HT1080 (cell line): ENCODE measurements around the gene CCDC83. TPM values are rescaled to one million over a fixed set of nuclear protein-coding genes. Genes with fewer than 3 reads are reported as not detected.

Source experiments
- DNase-seq: peaks from one replicate; pipeline ENCODE4 v3.0.0-alpha.2; 2015; ENCODE audit warnings: low read depth
- polyA plus RNA-seq, 2 experiments: library from polyadenylated mRNA; depleted of rRNA; stranded (reverse); fragments of >200 nt; gene quantifications; 2 replicates each; pipeline ENCODE4 v1.2.3, GENCODE V29; 2015
- total RNA-seq: library from RNA; depleted of rRNA; stranded (reverse); fragments of >200 nt; shearing (Covaris generic); gene quantifications from 2 replicates; pipeline ENCODE4 v1.2.3, GENCODE V29; 2014; rRNA removed

CCDC83 gene
- not detected in 2 replicates for total RNA-seq
- polyA plus RNA-seq (2015; cell fraction: cytosol; rRNA removed), result not detected in 2 replicates
- not detected in 2 replicates for polyA plus RNA-seq (2015; cell fraction: nucleus; rRNA removed)

DNA sequence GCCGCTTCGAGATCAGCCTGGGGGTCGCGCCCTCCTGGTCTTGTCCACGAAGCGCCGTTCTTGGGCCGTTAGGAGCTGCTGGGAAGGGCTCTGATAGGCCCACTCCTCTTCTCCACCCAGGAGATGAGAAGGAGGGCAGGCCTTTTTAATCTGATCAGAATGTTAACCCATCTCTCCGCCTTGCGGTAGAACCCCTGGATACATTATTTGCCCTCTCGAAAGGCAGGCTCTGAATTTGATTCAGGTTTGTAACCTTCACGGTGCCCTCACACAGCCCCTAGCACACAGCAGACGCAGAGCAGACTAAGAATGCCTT, at the start of gene CCDC83:
CCDC83 (plus strand) TSS at position 43 of the 316 bp plus-strand sequence. CDS start 9,741 bp downstream, outside the sequence.
- DNase-seq, result no peak

DNA sequence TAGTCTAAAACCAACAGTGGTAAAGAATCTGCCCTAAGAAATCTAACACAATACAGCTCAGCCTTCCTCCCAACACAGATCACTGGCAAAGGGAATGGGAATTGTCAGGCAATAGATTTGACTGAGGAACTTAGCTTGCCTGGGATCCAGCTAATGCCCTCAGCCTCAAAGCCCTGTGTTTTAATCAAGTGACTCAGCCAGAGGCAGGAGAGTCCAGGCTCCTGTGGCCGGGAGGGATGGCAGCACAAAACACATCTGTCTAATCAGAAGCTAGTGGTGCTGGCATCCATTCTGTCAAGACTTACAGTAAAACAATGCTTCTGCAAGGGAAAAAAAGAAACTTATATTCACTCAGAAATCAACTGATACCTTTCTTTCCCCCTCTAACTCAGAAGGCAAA, 49.8 kb upstream of the CCDC83 start:
- peak; percentile 18 for DNase-seq

DNA sequence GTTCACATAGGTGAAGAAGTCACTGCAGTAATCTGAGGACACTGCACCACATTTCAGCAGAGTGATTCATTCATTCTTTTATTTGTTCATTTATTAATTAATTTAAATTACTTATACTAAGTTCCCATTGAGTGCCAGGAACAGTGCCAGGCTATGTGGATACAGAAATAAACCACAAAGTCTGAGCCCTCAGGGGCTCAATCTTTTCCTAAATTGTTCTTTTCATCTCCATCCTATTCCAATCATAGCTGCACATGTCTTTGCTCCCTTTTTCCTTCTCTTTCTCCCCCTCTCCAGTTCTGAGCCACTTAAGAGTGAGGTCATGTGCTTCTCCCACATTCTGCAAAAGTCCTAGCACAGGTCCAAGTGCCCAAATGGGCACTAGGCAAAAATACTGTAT, 49.2 kb upstream of the CCDC83 start:
- DNase-seq, result no peak

DNA sequence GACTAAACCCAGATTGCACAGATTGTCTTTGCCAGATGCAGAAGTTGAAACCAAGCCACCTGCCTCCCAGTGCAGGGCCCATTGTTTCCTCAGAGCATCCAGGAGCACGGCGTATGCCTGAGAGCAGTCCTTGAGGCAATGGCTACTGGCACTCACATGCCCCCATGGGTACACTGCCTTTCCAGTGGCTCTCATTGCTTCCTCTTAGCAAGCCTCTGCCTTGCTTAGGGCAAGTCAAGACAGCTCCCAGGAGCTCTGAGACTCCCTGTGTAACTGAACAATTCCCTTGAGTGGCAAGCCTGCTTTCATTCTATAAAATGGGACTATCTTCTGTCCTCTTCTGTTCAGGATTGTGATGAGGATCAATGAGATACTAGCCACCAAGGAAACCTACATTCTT, 48.3 kb upstream of the CCDC83 start:
- no peak for DNase-seq

DNA sequence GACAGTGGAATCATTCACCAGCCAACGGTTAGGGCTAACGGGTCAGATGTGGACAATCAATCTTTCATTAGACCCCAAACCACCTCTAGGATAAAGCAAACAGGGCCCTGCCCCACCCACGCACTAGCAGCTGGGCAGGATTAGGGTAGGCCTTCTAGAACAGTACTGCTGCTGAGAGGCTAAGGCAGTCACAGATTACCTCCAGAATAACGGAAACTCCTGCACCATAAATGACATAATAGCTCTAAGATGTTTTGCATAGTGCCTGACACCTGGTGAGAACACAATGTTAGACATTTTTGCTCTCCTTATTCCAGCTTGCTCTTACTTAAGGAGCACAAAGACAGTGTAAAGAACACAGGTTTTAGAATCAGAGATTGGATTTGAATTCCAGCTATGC, 46.0 kb upstream of the CCDC83 start:
- no peak for DNase-seq

DNA sequence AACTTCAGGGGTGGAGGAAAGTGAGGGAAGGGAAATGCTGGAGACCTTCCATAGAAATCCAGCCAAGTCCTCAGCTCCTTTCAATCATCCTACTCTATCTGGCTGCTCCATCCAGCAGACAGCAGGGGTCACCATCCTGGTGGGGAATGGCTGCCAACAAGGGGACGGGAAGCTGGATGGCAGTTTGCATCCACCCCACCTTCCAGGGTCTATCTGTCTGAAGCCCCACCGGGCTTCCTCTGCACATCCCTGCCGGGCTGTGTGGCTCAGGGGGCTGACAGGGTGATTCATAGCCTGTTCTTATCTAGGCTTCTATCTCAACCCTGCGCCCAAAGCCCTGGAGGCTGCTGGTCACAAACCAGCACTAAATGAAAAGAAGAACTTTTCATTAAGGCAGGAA, 45.3 kb upstream of the CCDC83 start:
- DNase-seq, result peak; percentile 28

DNA sequence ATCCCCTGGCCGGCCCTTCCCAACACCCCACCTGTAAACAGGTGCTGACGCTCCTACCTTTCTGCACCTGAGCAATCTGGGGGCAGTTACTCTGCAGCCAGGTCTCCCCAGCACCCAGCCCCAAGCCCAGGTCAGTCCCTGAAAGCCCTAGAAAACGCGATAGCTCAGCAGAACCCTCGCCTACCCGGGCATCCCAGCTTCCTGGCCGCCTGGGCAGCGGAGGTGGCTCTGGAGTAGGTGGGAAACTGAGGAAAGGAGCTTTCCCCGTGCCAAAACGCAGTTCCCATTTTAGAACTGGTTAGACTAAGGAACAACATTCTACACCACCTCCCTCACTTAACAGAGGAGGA, 44.7 kb upstream of the CCDC83 start:
- DNase-seq, result no peak

DNA sequence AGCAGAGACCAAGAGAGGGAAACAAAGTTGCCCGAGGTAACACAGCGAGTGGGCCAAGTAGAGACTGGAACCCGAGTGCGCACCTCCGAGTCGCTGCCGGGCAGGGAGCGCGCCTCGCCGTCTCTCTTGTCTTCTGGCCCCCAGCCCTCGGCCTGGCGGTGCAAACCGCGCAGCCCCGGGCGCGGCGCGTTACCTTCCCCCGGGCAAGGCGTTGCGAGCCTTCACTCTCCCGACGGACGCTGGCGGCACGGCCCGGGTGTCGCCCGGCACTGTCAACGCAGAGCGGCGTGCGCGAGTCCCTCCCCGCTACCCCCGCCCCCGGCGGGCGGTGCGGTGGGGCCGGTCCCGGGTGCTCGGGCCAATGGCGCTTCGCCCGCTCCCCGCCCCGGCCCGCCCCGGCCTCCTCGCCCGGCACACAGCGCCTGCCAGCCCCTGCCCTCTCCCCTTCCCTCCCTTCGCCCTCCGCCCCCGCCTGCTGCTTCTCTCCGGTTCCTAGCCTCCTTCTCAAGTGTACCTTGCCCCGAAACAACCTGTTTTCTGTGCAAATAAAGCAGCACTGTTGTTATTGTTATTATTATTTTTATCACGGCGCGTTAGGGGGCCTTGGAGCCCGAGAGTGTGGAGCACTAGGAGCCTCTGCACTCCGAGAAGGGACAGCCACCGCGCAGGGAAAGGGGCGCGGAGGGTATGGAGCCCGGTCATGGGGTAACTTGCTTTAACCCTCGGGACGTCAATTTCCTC, 44.1 kb upstream of the CCDC83 start, which contains the start of gene SYTL2:
SYTL2 (minus strand) TSS at position 271 of the 741 bp plus-strand sequence. CDS start 53,416 bp downstream, outside the sequence.
- DNase-seq, result peak; percentile 42

DNA sequence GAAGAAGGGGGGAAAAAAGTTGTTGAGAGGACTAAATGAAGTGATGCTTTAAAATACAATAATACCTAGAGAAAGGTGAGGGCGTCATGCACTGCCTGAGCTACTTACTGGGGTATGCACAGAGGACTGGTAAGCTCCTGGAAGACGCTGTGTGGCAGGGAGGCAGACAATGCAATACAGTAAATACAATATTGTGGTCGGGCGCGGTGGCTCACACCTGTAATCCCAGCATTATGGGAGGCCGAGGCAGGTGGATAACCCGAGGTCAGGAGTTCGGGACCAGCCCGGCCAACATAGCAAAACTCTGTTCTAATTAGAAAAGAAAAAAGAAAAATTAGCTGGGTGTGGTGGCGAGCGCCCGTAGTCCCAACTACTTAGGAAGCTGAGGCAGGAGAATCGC, 43.6 kb upstream of the CCDC83 start:
- no peak for DNase-seq

DNA sequence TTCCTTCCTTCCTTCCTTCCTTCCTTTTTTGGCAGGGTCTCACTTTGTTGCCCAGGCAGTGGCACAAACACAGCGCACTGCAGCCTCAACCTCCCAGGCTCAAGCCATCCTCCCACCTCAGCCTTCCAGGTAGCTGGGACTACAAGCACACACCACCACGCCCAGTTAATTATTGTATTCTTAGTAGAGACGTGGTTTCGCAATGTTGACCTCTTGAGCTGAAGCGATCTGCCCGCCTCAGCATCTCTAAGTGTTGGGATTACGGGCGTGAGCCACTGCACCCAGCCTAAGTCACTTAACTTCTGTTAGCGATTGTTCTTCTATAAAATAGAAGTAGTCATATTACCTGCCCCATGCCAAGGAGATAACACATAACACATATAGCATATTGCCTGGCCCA, 41.5 kb upstream of the CCDC83 start:
- no peak for DNase-seq

DNA sequence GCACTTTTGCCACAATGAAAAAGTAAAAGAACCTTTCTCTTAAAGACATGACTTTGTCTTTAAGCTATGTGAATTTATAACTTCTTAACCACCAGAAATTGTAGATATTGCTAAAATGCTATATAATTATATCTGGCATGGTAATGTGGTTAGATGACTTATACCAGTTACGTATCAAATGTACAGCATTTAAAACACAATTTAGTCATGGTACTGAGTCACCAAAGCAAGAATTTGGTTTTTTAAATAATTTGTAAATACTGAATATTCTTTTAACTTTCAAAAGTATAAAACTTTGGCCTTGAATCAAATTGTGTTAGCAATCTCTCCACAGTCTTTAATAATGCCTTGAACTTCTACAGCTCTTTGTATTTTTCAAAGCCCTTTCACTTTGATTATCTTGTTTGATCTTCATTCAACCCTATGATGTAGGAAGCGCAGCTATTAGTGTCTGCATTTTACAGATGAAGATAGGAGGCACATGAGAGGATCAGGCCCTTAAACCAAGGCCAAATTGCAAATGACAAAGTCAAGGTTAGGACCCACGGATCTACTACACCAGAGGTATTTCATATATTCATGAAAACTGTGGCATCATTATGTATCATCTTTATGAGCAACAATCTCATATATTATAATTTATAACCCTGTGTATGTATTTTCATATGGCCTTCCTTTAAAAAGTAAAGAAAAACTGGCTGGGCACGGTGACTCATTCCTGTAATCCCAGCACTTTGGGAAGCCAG, 39.8 kb upstream of the CCDC83 start:
- peak; percentile 64 for DNase-seq

DNA sequence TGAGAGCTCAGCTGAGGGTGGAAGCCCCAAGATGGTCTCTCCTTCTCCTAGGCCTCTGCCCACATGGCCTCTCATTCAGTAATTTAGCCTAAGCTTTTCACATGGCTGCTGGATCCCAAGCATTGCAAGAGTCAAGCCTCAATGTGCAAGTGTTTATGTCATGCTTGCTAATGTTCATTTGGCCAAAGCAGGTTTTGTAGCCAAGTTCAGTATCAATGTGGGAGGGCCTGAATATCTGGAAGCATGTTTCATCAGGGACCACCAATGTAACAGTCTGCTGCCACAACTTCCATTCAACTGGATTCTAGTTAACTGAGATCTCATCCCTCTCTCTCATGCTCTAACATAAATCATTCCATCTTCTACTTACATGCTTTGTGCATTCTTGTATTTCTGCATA, 35.7 kb upstream of the CCDC83 start:
- no peak for DNase-seq

DNA sequence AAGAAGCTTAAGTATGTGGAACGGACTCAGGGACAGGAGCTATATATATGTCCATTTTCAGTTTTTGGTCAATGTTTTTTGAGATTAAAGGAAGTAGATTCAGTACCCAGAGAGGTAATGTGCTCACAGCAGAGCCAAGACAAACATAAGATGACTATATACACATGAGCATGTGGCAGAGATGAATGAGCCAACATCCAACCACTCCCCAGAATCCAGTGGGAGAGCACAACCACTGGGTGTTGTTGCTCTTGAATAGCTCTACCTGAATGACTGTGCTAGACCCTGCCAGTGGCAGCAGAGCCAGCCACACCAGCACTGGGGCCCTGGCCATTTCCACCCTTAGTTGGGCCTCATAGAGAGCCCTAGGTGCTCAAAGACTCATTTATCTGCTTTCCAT, 33.5 kb upstream of the CCDC83 start:
- peak; percentile 77 for DNase-seq

DNA sequence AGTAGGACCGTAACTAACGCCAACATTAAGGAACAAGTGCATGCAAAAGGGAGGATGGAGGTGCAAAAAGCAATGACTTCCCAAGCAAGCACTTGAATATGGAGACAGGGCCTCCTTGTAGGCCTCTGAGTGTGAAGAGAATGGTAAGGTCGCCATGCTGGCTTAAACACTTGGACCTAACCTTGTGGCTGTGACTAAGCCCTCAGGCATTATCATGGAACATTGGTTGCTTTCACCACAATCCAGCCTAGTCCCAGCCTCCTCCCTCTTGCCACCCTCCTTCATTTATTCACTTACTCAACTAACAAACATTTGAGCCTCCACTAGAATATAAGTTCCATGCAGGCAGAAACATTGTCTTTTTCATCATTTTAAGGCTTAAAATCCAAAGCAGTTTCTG, 32.4 kb upstream of the CCDC83 start:
- peak; percentile 86 for DNase-seq

DNA sequence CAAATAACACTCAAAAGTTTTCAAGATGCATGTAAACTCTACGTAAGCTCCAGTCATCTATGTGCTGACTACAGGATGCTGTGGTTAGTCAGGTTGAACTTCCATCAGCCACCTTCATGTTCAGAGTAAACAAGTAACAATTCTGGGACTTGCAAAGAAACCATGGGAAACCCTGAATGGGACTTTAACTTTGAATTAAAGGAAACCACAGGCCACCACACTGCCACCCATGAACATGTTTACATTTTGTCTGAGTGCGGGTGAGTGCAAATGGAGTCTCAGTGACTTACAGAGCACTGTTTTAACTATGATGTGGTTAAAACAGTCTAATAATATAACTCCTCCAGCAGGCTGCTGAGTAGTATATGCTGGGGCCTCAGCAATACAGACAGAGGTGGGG, 31.4 kb upstream of the CCDC83 start:
- DNase-seq, result peak; percentile 25

DNA sequence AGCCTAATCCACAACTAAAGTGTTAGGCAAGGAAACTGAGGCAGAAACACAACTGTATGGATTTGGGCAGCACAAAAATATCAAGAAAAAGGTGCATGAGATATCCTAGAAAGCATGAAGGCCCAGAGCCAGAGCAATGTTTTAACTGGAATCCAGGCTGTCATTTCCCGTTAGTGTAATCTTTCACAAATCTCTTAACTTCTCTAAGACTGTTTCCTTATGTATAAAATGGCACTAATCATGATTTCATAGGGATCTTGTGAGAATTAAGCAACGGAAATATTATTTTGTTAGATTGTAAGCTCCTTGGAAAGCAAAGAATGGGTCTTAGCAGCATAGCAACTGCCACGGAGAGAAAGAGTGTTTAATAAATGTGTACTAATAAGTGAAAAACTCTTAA, 29.6 kb upstream of the CCDC83 start:
- DNase-seq, result no peak

DNA sequence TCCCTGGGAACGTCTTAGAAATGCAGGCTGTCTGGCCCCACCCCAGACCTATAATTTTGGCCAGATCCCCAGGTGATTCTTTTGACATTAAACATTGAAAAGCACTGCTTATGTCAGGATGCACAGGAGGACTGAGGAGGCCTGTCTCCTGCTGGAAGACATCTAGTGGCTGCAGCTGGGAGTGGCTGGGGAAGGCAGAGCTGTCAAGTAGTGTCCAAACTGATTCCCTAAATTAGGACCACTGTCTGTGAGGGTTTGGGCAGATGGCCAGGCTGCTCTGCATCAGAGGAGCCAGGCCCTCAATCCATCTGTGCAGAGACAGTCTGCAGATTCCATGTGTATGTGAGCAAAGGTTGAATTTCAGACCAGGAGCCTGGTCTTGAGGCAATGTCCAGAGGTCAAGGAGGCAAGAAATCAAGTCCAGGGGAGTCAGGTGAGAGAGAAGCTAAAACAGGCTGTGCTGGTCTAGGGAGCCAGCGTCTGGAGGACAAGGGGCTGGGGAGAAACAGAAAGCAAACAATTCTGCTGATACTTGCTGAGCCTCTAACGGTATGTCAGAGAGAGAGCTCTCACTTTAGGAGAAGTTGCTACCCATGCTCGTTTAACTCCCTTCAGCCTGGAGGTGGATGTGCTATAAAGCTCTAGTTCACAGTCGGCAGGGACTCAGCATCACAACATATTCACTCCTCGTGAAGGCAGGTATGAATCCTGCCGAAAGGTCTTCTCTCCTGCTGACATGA, 28.9 kb upstream of the CCDC83 start:
- peak; percentile 24 for DNase-seq

DNA sequence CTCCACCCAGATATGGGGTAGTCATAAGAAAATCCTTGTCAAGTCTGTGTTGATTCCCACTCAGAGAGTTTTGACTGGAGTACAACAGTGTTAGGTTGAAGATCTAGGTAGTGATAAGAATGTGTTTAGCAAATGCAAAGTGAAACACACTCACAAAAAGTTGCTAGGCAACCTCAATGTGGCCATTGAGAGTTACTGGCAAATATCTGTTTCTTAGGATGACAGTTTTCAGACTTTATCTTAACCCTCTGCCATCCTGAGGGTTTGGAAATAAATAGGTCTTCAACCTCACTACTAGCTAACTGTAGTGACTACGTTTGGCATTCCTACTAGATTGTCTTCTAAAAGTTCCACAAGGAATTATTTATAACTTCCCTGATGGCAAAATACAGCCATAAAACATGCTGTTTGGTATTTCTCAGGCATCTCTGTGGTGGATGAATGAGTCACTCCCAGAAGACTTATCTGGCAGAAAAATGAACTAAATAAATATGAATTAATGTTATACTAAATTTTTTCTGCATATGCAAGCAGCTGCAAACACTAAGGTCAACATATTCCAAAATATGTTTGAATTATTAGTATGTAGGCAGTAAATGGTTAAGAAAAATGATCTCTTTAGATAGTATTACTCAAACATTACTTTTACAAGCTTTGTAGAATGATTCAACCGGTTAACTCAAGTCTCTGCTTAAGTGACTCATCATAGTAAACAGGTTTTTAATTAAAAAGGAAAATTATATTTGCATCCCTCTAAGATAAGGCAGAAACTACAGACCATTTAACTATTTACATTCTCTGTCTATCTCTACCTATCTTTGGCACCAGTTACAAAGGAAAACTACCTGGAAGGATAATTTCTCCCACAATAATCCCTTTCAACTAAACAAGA, 27.2 kb upstream of the CCDC83 start:
- peak; percentile 82 for DNase-seq

DNA sequence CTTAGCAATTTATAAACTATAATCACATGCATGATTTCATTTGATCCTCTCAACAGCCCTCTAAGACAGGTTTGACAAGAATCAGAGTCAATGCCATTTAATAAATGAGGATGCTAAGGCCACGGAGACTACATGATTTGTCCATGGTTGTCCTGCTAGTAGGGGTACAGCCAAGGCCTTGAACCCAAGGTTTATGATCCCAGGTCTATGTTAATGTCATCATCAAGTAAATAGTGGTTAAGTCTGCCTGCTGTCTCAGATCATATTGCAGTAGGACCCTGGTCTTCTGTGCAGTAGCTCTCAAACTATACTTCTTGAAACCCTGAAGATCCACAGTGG, 26.6 kb upstream of the CCDC83 start:
- DNase-seq, result no peak

DNA sequence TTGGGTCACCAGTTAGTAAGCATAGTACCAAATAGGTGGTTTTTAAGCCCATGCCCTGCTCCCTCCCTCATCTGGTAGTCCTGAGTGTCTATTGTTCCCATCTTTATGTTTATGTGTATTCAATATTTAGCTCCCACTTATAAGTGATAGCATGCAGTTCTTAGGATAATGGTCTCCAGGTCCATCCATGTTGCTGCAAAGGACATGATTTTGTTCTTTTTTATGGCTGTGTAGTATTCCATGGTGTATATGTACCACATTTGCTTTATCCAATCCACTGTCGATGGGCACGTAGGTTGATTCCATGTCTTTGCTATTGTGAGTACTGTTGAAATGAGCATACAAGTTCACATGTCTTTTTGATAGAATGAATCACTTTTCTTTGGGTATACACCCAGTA, 26.0 kb upstream of the CCDC83 start:
- DNase-seq, result no peak

DNA sequence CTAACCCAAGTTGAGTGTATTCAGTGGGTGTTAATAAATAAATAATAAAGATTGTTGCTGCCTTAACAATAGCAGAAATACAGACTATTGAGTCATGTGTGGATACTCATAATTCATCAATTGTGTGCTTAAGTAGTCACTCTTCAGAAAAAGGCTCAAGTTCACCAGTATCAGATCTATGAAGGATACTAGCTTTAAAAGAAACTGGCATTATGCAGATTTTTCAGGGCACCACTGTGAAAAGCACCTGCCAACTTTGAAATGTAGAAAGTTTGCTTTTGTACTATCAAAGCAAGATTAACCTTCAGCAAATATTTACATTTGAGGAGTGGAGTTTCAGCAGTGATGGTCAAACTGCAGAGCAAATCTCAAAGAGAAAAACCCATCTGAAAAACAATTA, 24.1 kb upstream of the CCDC83 start:
- DNase-seq, result no peak
